GM12878 (cell line): ENCODE data around the gene NCAM1. TPM values are rescaled to one million over a fixed set of nuclear protein-coding genes. Genes with fewer than 3 reads are reported as not detected.

Experiments
- ATAC-seq: fragments of 200-7000 bp; cut with Tn5 transposase; 3 replicates; pipeline ENCODE4 v1.9.1; 2020; ENCODE audit warnings: mild to moderate bottlenecking, moderate library complexity
- BruUV-seq: library from RNA; stranded (reverse); fragments of 400-500 nt; replicated peaks from 2 replicates; lab custom pipeline; 2021; lab: Mats Ljungman, UMichigan
- CTCF ChIA-PET: fragments of 300-600 bp; sonication (Branson Sonifier 250); formaldehyde crosslinking; extraction: SDS; loops from one replicate; lab custom pipeline; 2021; ENCODE audit warnings: inconsistent platforms; lab: Yijun Ruan, JAX
- POLR2A ChIA-PET: fragments of 350-600 bp; formaldehyde crosslinking; extraction: SDS; loops from one replicate; lab custom pipeline; 2021; ENCODE audit warnings: inconsistent platforms; lab: Charles Lee
- RAD21 ChIA-PET: fragments of 300-600 bp; sonication (Branson Sonifier 250); formaldehyde crosslinking; loops from one replicate; lab custom pipeline; 2023; ENCODE audit warnings: antibody characterized with exemption; ENCODE audit not compliant: unreplicated experiment; lab: Charles Lee
- SMC1A ChIA-PET: fragments of 300-600 bp; sonication (Branson Sonifier 250); formaldehyde crosslinking; loops from one replicate; lab custom pipeline; 2023; ENCODE audit not compliant: unreplicated experiment, uncharacterized antibody; lab: Charles Lee
- DNase-seq: peaks from one replicate; pipeline ENCODE4 v3.0.0-alpha.2; 2011; ENCODE audit warnings: low read depth, low spot score
- FAIRE-seq: peaks from 3 replicates; lab custom pipeline; 2011; peaks lifted over from hg19 to GRCh38; lab: Jason Lieb, UNC
- H2AFZ ChIP-seq: 2 replicates; pipeline ENCODE4 v1.6.0; 2011; ENCODE audit warnings: low read depth, low read length, control low read depth; ENCODE audit not compliant: control insufficient read depth
- H3K27ac ChIP-seq: 2 replicates; pipeline ENCODE4 v1.5.1; 2011; ENCODE audit warnings: control low read depth; ENCODE audit not compliant: control insufficient read depth, insufficient read depth
- H3K27me3 ChIP-seq, 2 experiments: replicated peaks in 1 of 2; 2 replicates each; pipeline versions ENCODE4 v1.6.0 to v1.6.1; 2011; ENCODE audit warnings: low read length in 1 of 2; ENCODE audit not compliant: control insufficient read depth in 2 of 2, insufficient read depth in 2 of 2
- H3K36me3 ChIP-seq, 2 experiments: 2 replicates each; pipeline ENCODE4 v1.5.1; 2011; ENCODE audit warnings: low read length in 1 of 2; ENCODE audit not compliant: control insufficient read depth in 2 of 2, insufficient read depth in 2 of 2
- H3K4me1 ChIP-seq: 2 replicates; pipeline ENCODE4 v1.6.1; 2011; ENCODE audit warnings: mild to moderate bottlenecking, low read length, moderate library complexity, mixed read lengths; ENCODE audit not compliant: control insufficient read depth, insufficient read depth
- H3K4me2 ChIP-seq: 2 replicates; pipeline ENCODE4 v1.6.0; 2011; ENCODE audit warnings: control low read depth; ENCODE audit not compliant: control insufficient read depth, insufficient read depth
- H3K4me3 ChIP-seq: fragments of 200-600 bp; sonication (generic); 2 replicates; pipeline ENCODE4 v1.5.1; 2016
- H3K79me2 ChIP-seq: 2 replicates; pipeline ENCODE4 v1.6.0; 2011; ENCODE audit warnings: low read length; ENCODE audit not compliant: control insufficient read depth, insufficient read depth
- H3K9ac ChIP-seq: 2 replicates; pipeline ENCODE4 v1.8.0; 2011; ENCODE audit warnings: low read length, control low read depth, mixed read lengths; ENCODE audit not compliant: control insufficient read depth, insufficient read depth
- H3K9me3 ChIP-seq: replicated peaks from 3 replicates; pipeline ENCODE4 v1.5.1; 2011; ENCODE audit warnings: mild to moderate bottlenecking, low read length; ENCODE audit not compliant: control insufficient read depth, insufficient read depth
- H4K20me1 ChIP-seq: 2 replicates; pipeline ENCODE4 v1.6.0; 2011; ENCODE audit not compliant: control insufficient read depth, insufficient read depth
- ATF2 ChIP-seq: IDR thresholded peaks from 2 replicates; pipeline ENCODE4 v1.6.1; 2012; ENCODE audit warnings: low read length, inconsistent platforms
- BHLHE40 ChIP-seq, 2 experiments: fragments of 450-650 bp in 1 of 2; IDR thresholded peaks; 2 replicates each; pipeline ENCODE4 v1.6.1; 2011 to 2017; ENCODE audit warnings: low read depth in 2 of 2, borderline replicate concordance in 1 of 2, improper control_type of control experiment in 1 of 2, low read length in 1 of 2, mild to moderate bottlenecking in 1 of 2
- CTCF ChIP-seq, 3 experiments: IDR thresholded peaks in 2 of 3; conservative IDR thresholded peaks in 1 of 3; 2 replicates each; pipeline ENCODE4 v1.5.1; 2011; ENCODE audit warnings: low read depth in 3 of 3, low read length in 3 of 3, mild to moderate bottlenecking in 3 of 3, control low read depth in 2 of 3, moderate library complexity in 2 of 3, inconsistent platforms in 1 of 3, mixed read lengths in 1 of 3; ENCODE audit not compliant: control insufficient read depth in 2 of 3, insufficient read depth in 1 of 3; ENCODE audit errors: extremely low read depth in 1 of 3
- E2F8 ChIP-seq: fragments of 450-650 bp; IDR thresholded peaks from 2 replicates; pipeline ENCODE4 v1.6.1; 2018; ENCODE audit warnings: mild to moderate bottlenecking, low read depth, moderate library complexity; ENCODE audit not compliant: partially characterized antibody
- IKZF2 ChIP-seq, 2 experiments: fragments of 450-650 bp; IDR thresholded peaks; 2 replicates each; pipeline ENCODE4 v1.6.1; 2017; ENCODE audit warnings: mild to moderate bottlenecking in 2 of 2, moderate library complexity in 2 of 2
- NFXL1 ChIP-seq: fragments of 450-650 bp; IDR thresholded peaks from 2 replicates; pipeline ENCODE4 v1.6.1; 2017; ENCODE audit warnings: antibody characterized with exemption, mild to moderate bottlenecking, borderline replicate concordance
- NR2C1 ChIP-seq: fragments of 450-650 bp; IDR thresholded peaks from 2 replicates; pipeline ENCODE4 v1.6.1; 2017; ENCODE audit warnings: antibody characterized with exemption, mild to moderate bottlenecking, moderate library complexity
- WGBS: methylation state at CpG from one replicate; pipeline ENCODE4 v1.1.6; 2016; ENCODE audit warnings: low lambda C conversion rate; ENCODE audit not compliant: insufficient replicate concordance, insufficient coverage; ENCODE audit errors: missing lambda C conversion rate; 5-methylcytosine and 5-hydroxymethylcytosine counted together
- in situ Hi-C: fragments of 300-500 bp; cut with MboI; formaldehyde crosslinking; loops from 9 replicates; pipeline ENCODE4 v1.14.3; 2018; ENCODE audit warnings: mixed read lengths
- intact Hi-C: fragments of 100-400 bp; cut with micrococcal nuclease; formaldehyde crosslinking; loops from one replicate; pipeline ENCODE4 v1.14.2; 2022; ENCODE audit not compliant: unreplicated experiment
- polyA plus RNA-seq, 11 experiments: library from polyadenylated mRNA; depleted of rRNA in 4 of 11; unstranded in 6 of 11; stranded (reverse) in 5 of 11; fragments of >200 nt; fragmentation: Nextera tagmentation in 4 of 11; fragmentation: Illumina TruSeq in 1 of 11; extraction: Ambion mirVana in 4 of 11; extraction: Trizol in 1 of 11; gene quantifications; 1 replicate in 1 of 11; 2 replicates in 10 of 11; pipeline versions ENCODE4 v1.2.1 to v1.2.3, GENCODE V29; 2011 to 2016; ENCODE audit warnings: inconsistent platforms in 2 of 11, missing spikeins in 2 of 11, low read depth in 1 of 11
- total RNA-seq, 4 experiments: library from RNA; depleted of rRNA in 3 of 4; stranded (reverse); fragments of >200 nt in 3 of 4; fragmentation: Illumina TruSeq in 1 of 4; extraction: Trizol in 1 of 4; gene quantifications; 2 replicates each; pipeline versions ENCODE4 v1.2.1 to v1.2.3, GENCODE V29; 2013 to 2021

Gene NCAM1
- total and polyA plus RNA-seq, 10 of the 15 experiments (the other 5 are each of a cell fraction or from before 2014, with no cell fraction given): 0.10 to 0.23 (median 0.11) TPM; not detected in 7

GRCh38 chr11:112941104-112941503, 20.1 kb upstream of the NCAM1 start:
- Histone ChIP-seq H3K36me3 (no peaks in the 10 kb centered on the region), H3K4me1 (no peaks in the 10 kb centered on the region), H3K79me2 (no peaks in the 10 kb centered on the region), H3K4me3 (no peak overlapping the region), H3K27ac (no peak overlapping the region), H2AFZ (no peak overlapping the region), H3K4me2 (no peak overlapping the region), H4K20me1 (no peaks in the 10 kb centered on the region), H3K9ac (no peak overlapping the region), H3K27me3 (peaks cover 0 to 3% of the 10 kb centered on the region in 2 experiments; a peak in 1 of 4 replicates), H3K9me3 (no peaks in the 10 kb centered on the region)
- ChIA-PET POLR2A (no interaction called here), SMC1A (interaction anchor here (1.3 kb wide), 2 partner anchors 228 to 1148 kb away, joined by 3 read pairs; no protein-coding TSS in a partner anchor), CTCF (no interaction called here), RAD21 (no interaction called here)
- no peak for DNase-seq
- no peak for FAIRE-seq
- BruUV-seq: no TSS peak
- TF ChIP-seq IKZF2 (IDR thresholded peaks at IDR 0.05) (no peak), E2F8 (no peak), CTCF (IDR thresholded peaks at IDR 0.05 in 2 of 3, conservative IDR thresholded peaks at IDR 0.05 in 1 of 3; ENCODE audit: control insufficient read depth in 2 of 3, extremely low read depth in 1 of 3, insufficient read depth in 1 of 3, low read depth in 3 of 3, low read length in 3 of 3) (no peak), ATF2 (no peak), NR2C1 (no peak), NFXL1 (no peak), BHLHE40 (IDR thresholded peaks at IDR 0.05; ENCODE audit: borderline replicate concordance in 1 of 2, low read depth in 2 of 2, low read length in 1 of 2) (no peak)
- in situ Hi-C loops (no loop called here), intact Hi-C loops (no loop called here)
- 44% methylated on average over 2 of the region's 2 CpGs for WGBS
- no peak for ATAC-seq
